Lung (tissue), 12 donors: ENCODE data around the gene ATG7. TPM values are rescaled to one million over a fixed set of nuclear protein-coding genes. Genes with fewer than 3 reads are reported as not detected.

Experiments used
- ATAC-seq: fragments of 200-7000 bp; cut with Tn5 transposase; one replicate; pipeline ENCODE4 v1.9.1; 2020; ENCODE audit warnings: moderate number of reproducible peaks; ENCODE audit not compliant: insufficient read depth, low FRiP score
- DNase-seq, 3 donors: peaks; one replicate each; pipeline ENCODE4 v3.0.0-alpha.2; 2013 to 2017
- H3K27ac ChIP-seq, 2 donors: one replicate each; pipeline ENCODE4 v1.5.1; 2013; ENCODE audit warnings: mild to moderate bottlenecking in 2 of 2, moderate library complexity in 2 of 2, control low read depth in 1 of 2, inconsistent platforms in 1 of 2, low read depth in 1 of 2, low read length in 1 of 2
- H3K27me3 ChIP-seq, 3 donors: one replicate each; pipeline ENCODE4 v1.5.1; 2013; ENCODE audit warnings: low read length in 2 of 3; ENCODE audit not compliant: control insufficient read depth in 3 of 3, insufficient read depth in 3 of 3
- H3K36me3 ChIP-seq, 4 donors: one replicate each; pipeline ENCODE4 v1.5.1; 2013; ENCODE audit warnings: low read length in 4 of 4, mild to moderate bottlenecking in 1 of 4, moderate library complexity in 1 of 4; ENCODE audit not compliant: control insufficient read depth in 4 of 4, insufficient read depth in 4 of 4
- H3K4me1 ChIP-seq, 5 donors: one replicate each; pipeline ENCODE4 v1.5.1; 2013; ENCODE audit warnings: low read length in 5 of 5, mild to moderate bottlenecking in 2 of 5, moderate library complexity in 1 of 5; ENCODE audit not compliant: control insufficient read depth in 5 of 5, insufficient read depth in 5 of 5
- H3K4me3 ChIP-seq: one replicate; pipeline ENCODE4 v1.5.1; 2013; ENCODE audit warnings: mild to moderate bottlenecking, control low read depth, moderate library complexity
- H3K9ac ChIP-seq, 2 donors: one replicate each; pipeline ENCODE4 v1.5.1; 2013; ENCODE audit warnings: low read length in 2 of 2, control low read depth in 1 of 2; ENCODE audit not compliant: insufficient read depth in 1 of 2
- H3K9me3 ChIP-seq, 4 donors: one replicate each; pipeline ENCODE4 v1.5.1; 2013; ENCODE audit warnings: low read length in 3 of 4, mild to moderate bottlenecking in 1 of 4, moderate library complexity in 1 of 4; ENCODE audit not compliant: control insufficient read depth in 4 of 4, insufficient read depth in 3 of 4
- CTCF ChIP-seq: IDR thresholded peaks from 2 replicates; pipeline ENCODE4 v1.5.1; 2012; ENCODE audit warnings: mild to moderate bottlenecking; ENCODE audit errors: control extremely low read depth, extremely low read depth
- WGBS, 2 donors: extraction: QIAGEN DNeasy Blood & Tissue Kit; methylation state at CpG; one replicate each; pipeline ENCODE4 v1.1.7; 2013; 5-methylcytosine and 5-hydroxymethylcytosine counted together
- polyA plus RNA-seq, 2 donors: library from polyadenylated mRNA; stranded (reverse); fragments of 200-250 nt; gene quantifications; one replicate each; pipeline ENCODE4 v1.2.1, GENCODE V29; 2013
- total RNA-seq, 2 donors: library from RNA; depleted of rRNA in 1 of 2; stranded (reverse); fragments of >200 nt in 1 of 2; gene quantifications; one replicate each; pipeline ENCODE4 v1.2.1, GENCODE V29; 2014 to 2021
- donor health status: control.
- donor health status: control.
- donor health status: Bipolar disorder and iron deficiency.
- donor health status: healthy.
- donor health status: DM: yes; HTN: yes; CAD: no.

The ATG7 gene
- total and polyA plus RNA-seq, 4 donors, result 11.2 to 72.0 (median 53.3) TPM

- peak overlapping the region in 1 of 2 donors; percentile 52 for H3K9ac ChIP-seq
- no peak for DNase-seq
- H3K4me3 ChIP-seq, result no peak overlapping the region
These were observed 311.4 kb downstream of the ATG7 start for GRCh38 chr3:11583638-11584046.

GRCh38 chr3:11584570-11584969 is 312.4 kb downstream of the ATG7 start:
- no peak for TF ChIP-seq CTCF

More at GRCh38 chr3:11583638-11584046, 311.4 kb downstream of the ATG7 start:
- Histone ChIP-seq H3K9me3 (no peaks in the 10 kb centered on the region), H3K27ac (no peak overlapping the region), H3K27me3 (no peaks in the 10 kb centered on the region), H3K4me1 (peaks cover 23 to 74% (median 28%) of the 10 kb centered on the region in 5 donors), H3K36me3 (peaks cover 0 to 5% (median 1%) of the 10 kb centered on the region in 4 donors)
- WGBS, 2 donors, result 64 to 69% methylated on average over 10 of the region's 10 CpGs
- no peak for ATAC-seq
- TF ChIP-seq CTCF, result no peak

GRCh38 chr3:11587766-11588165 is 315.6 kb downstream of the ATG7 start:
- peak overlapping the region in 1 of 2 donors; percentile 0 for H3K27ac ChIP-seq
- WGBS, 2 donors, result 71 to 90% methylated on average over 12 of the region's 12 CpGs

More at GRCh38 chr3:11584570-11584969, 312.4 kb downstream of the ATG7 start:
- Histone ChIP-seq H3K27ac (no peak overlapping the region), H3K9me3 (no peaks in the 10 kb centered on the region), H3K27me3 (no peaks in the 10 kb centered on the region), H3K4me1 (peaks cover 32 to 83% (median 36%) of the 10 kb centered on the region in 5 donors), H3K36me3 (peaks cover 0 to 5% (median 1%) of the 10 kb centered on the region in 4 donors), H3K9ac (no peak overlapping the region), H3K4me3 (no peak overlapping the region)
- 85 to 90% methylated on average over 4 of the region's 4 CpGs for WGBS, 2 donors
- ATAC-seq, result no peak
- DNase-seq, result no peak

More at GRCh38 chr3:11587766-11588165, 315.6 kb downstream of the ATG7 start:
- ATAC-seq (no peak), DNase-seq (peak in 1 of 3 donors; percentile 22)
- peaks cover 38 to 87% (median 55%) of the 10 kb centered on the region in 5 donors for H3K4me1 ChIP-seq
- H3K9me3 ChIP-seq, result no peaks in the 10 kb centered on the region
- TF ChIP-seq CTCF, result no peak
- no peaks in the 10 kb centered on the region for H3K27me3 ChIP-seq
- H3K36me3 ChIP-seq, result peaks cover 0 to 3% (median 0%) of the 10 kb centered on the region in 4 donors
- no peak overlapping the region for H3K4me3 ChIP-seq
- H3K9ac ChIP-seq, result no peak overlapping the region
